KG1 (cell line): ENCODE results near the gene FAM25G.

Experiments used
- DNase-seq: peaks from one replicate; lab custom pipeline; 2025; lab: John Stamatoyannopoulos, UW

FAM25G gene

GRCh38 chr10:47449102-47449978, 42.2 kb downstream of the FAM25G start:
- DNase-seq = peak; percentile 7

- DNase-seq = no peak
Observed at GRCh38 chr10:47447705-47448104, 43.8 kb downstream of the FAM25G start.

GRCh38 chr10:47447209-47447608, 44.3 kb downstream of the FAM25G start:
- DNase-seq = no peak

GRCh38 chr10:47445720-47446119, 45.8 kb downstream of the FAM25G start:
- DNase-seq = no peak

DNA sequence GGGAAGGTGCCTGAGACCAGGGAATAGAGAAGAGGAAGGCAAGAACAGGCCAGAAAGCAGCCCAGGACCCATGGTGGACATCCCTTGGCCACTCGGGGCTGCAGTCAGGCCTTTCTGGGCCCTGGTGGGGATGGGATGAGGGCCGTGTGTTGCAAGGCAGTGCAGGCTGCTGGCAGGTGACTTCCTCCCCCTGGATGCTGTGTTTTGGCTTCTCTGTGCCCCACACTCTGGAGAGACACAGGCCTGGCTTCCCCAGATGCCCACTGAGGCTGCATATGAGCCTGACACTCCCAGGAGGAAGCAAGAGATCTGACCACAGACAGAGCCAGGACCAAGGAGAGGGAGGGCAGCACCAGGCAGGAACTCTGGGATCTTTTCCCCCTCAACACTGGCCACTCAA, 47.5 kb downstream of the FAM25G start:
- no peak for DNase-seq

DNA sequence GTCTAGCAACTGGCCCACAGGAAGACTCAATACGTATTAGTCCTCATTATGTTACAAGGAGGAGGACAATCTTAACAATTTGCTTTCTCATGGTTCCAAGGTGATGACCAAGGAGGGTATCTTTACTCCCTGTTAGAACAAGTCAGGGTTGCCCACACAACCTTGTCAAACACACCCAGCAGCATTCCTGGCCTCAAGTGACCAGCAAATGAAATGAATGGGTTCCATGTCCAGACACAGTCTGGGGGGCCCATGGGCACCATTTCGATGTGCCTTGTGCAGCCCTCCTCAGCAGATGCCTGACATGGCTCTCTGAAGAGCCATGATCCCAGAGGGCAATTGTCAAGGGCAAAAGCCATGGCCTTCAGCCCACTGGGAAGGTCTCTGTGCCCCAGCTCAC, 48.4 kb downstream of the FAM25G start:
- no peak for DNase-seq

GRCh38 chr10:47442351-47442750, 49.1 kb downstream of the FAM25G start:
- no peak for DNase-seq

- no peak for DNase-seq
Observed at GRCh38 chr10:47441938-47442337, 49.6 kb downstream of the FAM25G start.

DNA sequence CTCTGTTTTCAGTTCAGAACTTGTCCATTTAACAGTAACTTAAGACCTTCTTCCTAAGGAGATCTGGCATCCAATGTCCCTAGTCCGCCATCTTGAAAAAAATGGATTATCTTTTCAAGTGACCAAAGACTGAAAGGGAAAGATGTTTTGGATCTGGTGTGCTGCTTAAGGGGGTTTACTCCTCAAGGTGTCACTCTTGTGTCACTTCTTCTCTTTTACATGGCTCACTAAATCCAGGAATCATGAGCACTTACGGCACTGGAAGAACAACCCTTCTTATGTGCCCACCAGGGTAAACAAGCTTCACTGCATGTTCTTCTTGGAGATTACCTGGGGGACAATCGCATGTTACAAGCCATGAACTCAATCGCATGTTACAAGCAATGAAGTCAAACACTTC, 51.3 kb downstream of the FAM25G start:
- DNase-seq = no peak

DNA sequence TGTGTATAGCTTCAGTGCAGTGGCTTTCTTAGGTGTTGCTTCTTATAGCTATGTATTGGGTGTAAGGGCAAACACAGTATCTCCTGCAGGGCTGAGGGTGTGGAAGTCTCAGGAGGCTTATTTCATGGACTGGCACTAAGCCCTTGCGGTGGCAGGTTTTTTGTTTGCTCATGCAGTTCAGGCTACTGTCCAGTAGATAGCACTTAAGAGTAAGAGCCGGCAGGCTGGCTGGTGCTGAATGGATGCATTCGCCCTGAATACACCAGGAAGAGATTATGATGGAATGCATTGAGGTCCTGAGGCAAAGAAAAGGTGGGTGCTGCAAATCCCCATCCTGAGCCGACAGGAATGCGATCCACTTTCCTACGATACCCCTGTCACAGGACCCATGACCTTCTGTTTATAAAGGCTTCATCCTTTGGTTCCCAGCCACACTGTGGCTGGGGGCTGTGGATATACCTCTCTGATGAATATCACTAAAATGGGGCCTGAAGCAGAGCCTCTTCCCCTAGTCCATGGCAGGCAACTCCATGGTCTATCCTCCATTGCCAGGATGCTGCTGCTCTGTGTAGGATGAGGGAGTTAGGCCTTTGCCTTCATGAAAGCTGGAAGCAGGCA, 52.5 kb downstream of the FAM25G start:
- no peak for DNase-seq
